ENCODE data around the gene SLC66A2.
A peak's percentile ranks its signal among the peaks of the same experiment; 100 is the strongest.
"Not testable (repeated sequence)": the region's sequence is repeated elsewhere in the genome, so short reads cannot be mapped to it uniquely, and the experiment has no call there.

SLC66A2 gene

GRCh38 chr18:79951545-79952455 lies at the start of gene SLC66A2:
Gene SLC66A2 (minus strand): TSS chr18:79951653. CDS start chr18:79950926, 727 bp downstream.
- peak; percentile 96 for DNase-seq

GRCh38 chr18:80000877-80001276 lies 49.4 kb upstream of the SLC66A2 start:
- no peak for DNase-seq

- not testable (repeated sequence) for DNase-seq
These were observed 48.2 kb upstream of the SLC66A2 start for GRCh38 chr18:79999701-80000100.

- no peak for DNase-seq
These were observed 40.0 kb upstream of the SLC66A2 start for GRCh38 chr18:79991494-79991893.

GRCh38 chr18:79989195-79989497 lies 37.7 kb upstream of the SLC66A2 start:
- no peak for DNase-seq

GRCh38 chr18:79988451-79989194 lies 37.2 kb upstream of the SLC66A2 start, which contains the start of gene TXNL4A:
Gene TXNL4A (minus strand): TSS chr18:79988563. CDS start chr18:79988392, 171 bp downstream.
- peak; percentile 85 for DNase-seq

- DNase-seq: peak; percentile 63
These were observed 36.6 kb upstream of the SLC66A2 start for GRCh38 chr18:79988071-79988450.

- DNase-seq: no peak
These were observed 36.1 kb upstream of the SLC66A2 start for GRCh38 chr18:79987566-79987965.

GRCh38 chr18:79986726-79987125 lies 35.3 kb upstream of the SLC66A2 start:
- DNase-seq: no peak

- DNase-seq: no peak
These were observed 33.7 kb upstream of the SLC66A2 start for GRCh38 chr18:79985172-79985571.

- DNase-seq: peak; percentile 24
These were observed 32.3 kb upstream of the SLC66A2 start for GRCh38 chr18:79983793-79984192.

- no peak for DNase-seq
These were observed 31.8 kb upstream of the SLC66A2 start for GRCh38 chr18:79983253-79983652.

GRCh38 chr18:79982736-79983135 lies 31.3 kb upstream of the SLC66A2 start:
- no peak for DNase-seq

- no peak for DNase-seq
These were observed 29.1 kb upstream of the SLC66A2 start for GRCh38 chr18:79980585-79980984.

- DNase-seq: no peak
These were observed 28.4 kb upstream of the SLC66A2 start for GRCh38 chr18:79979843-79980242.

- no peak for DNase-seq
These were observed 24.7 kb upstream of the SLC66A2 start for GRCh38 chr18:79975985-79976680.

- DNase-seq: no peak
These were observed 23.6 kb upstream of the SLC66A2 start for GRCh38 chr18:79975043-79975442.

GRCh38 chr18:79974025-79974654 lies 22.7 kb upstream of the SLC66A2 start:
- no peak for DNase-seq

GRCh38 chr18:79973517-79973916 lies 22.1 kb upstream of the SLC66A2 start:
- no peak for DNase-seq

- no peak for DNase-seq
These were observed 21.3 kb upstream of the SLC66A2 start for GRCh38 chr18:79972720-79973119.

- DNase-seq: no peak
These were observed 20.5 kb upstream of the SLC66A2 start for GRCh38 chr18:79971986-79972385.

GRCh38 chr18:79971211-79971952 lies 19.9 kb upstream of the SLC66A2 start:
- DNase-seq: no peak

Measured in CD4-positive, alpha-beta T cell treated with Interleukin-10 for 1 hour (primary cell).